Neural progenitor cell (in vitro differentiated cells): ENCODE results near the gene RALGAPB. TPM values are rescaled to one million over a fixed set of nuclear protein-coding genes. Genes with fewer than 3 reads are reported as not detected.

Source experiments
- DNase-seq: peaks from one replicate; pipeline ENCODE4 v3.0.0-alpha.2; 2016; ENCODE audit warnings: low spot score
- H2AFZ ChIP-seq: fragments of 200-600 bp; sonication (generic); replicated peaks from 2 replicates; pipeline ENCODE4 v1.6.1; 2016; ENCODE audit warnings: antibody characterized with exemption
- H3F3A ChIP-seq: fragments of 200-600 bp; sonication (generic); 2 replicates; pipeline ENCODE4 v1.6.1; 2016; ENCODE audit warnings: antibody characterized with exemption, low read depth
- H3K27ac ChIP-seq: fragments of 200-600 bp; sonication (generic); 2 replicates; pipeline ENCODE4 v1.5.1; 2016; ENCODE audit warnings: mild to moderate bottlenecking
- H3K27me3 ChIP-seq: fragments of 200-600 bp; sonication (generic); 2 replicates; pipeline ENCODE4 v1.6.1; 2016; ENCODE audit warnings: mild to moderate bottlenecking, moderate library complexity
- H3K36me3 ChIP-seq: fragments of 200-600 bp; sonication (generic); 2 replicates; pipeline ENCODE4 v1.5.1; 2016
- H3K4me1 ChIP-seq: fragments of 200-600 bp; sonication (generic); 2 replicates; pipeline ENCODE4 v1.6.1; 2016; ENCODE audit warnings: mixed run types
- H3K4me2 ChIP-seq: fragments of 200-600 bp; sonication (generic); 2 replicates; pipeline ENCODE4 v1.6.1; 2016
- H3K4me3 ChIP-seq: fragments of 200-600 bp; sonication (generic); 2 replicates; pipeline ENCODE4 v1.5.1; 2016
- H3K79me2 ChIP-seq: fragments of 200-600 bp; sonication (generic); 2 replicates; pipeline ENCODE4 v1.6.1; 2016; ENCODE audit warnings: low read depth
- H3K9ac ChIP-seq: fragments of 200-600 bp; sonication (generic); 2 replicates; pipeline ENCODE4 v1.6.1; 2016
- H3K9me3 ChIP-seq: fragments of 200-600 bp; sonication (generic); 2 replicates; pipeline ENCODE4 v1.5.1; 2016; ENCODE audit warnings: low read depth
- H4K20me1 ChIP-seq: fragments of 200-600 bp; sonication (generic); 2 replicates; pipeline ENCODE4 v1.6.1; 2016; ENCODE audit warnings: low read depth
- H3K27ac Mint-ChIP-seq: 3 replicates; pipeline ENCODE4 v1.8.0; 2021; ENCODE audit warnings: mixed read lengths
- H3K27me3 Mint-ChIP-seq: 2 replicates; pipeline ENCODE4 v1.8.0; 2022; ENCODE audit warnings: low read depth, mild to moderate bottlenecking, inconsistent platforms, moderate library complexity, mixed read lengths; ENCODE audit not compliant: insufficient read depth
- H3K36me3 Mint-ChIP-seq: 3 replicates; pipeline ENCODE4 v1.8.0; 2021; ENCODE audit warnings: mixed read lengths
- H3K4me1 Mint-ChIP-seq: 3 replicates; pipeline ENCODE4 v1.8.0; 2021; ENCODE audit warnings: mixed read lengths
- H3K4me3 Mint-ChIP-seq: 3 replicates; pipeline ENCODE4 v1.8.0; 2021; ENCODE audit warnings: mild to moderate bottlenecking, moderate library complexity, mixed read lengths
- H3K9me3 Mint-ChIP-seq: 3 replicates; pipeline ENCODE4 v1.8.0; 2020; ENCODE audit warnings: mixed read lengths
- CTCF ChIP-seq: fragments of 200-600 bp; sonication (generic); IDR thresholded peaks from 2 replicates; pipeline ENCODE4 v1.5.1; 2017; ENCODE audit warnings: antibody characterized with exemption, mild to moderate bottlenecking
- EZH2 ChIP-seq: fragments of 200-600 bp; sonication (generic); IDR thresholded peaks from 2 replicates; pipeline ENCODE4 v1.6.1; 2017; ENCODE audit warnings: antibody characterized with exemption, mild to moderate bottlenecking, moderate library complexity
- EZH2phosphoT487 ChIP-seq: fragments of 200-600 bp; sonication (generic); IDR thresholded peaks from 2 replicates; pipeline ENCODE4 v1.6.1; 2017; ENCODE audit warnings: antibody characterized with exemption
- total RNA-seq: library from RNA; depleted of rRNA; stranded (reverse); fragments of >200 nt; gene quantifications from 2 replicates; pipeline ENCODE4 v1.2.3, GENCODE V29; 2015; ENCODE audit warnings: low replicate concordance

Gene RALGAPB
- total RNA-seq, 1 donor from 2014 or later, result 39.1 TPM

DNA sequence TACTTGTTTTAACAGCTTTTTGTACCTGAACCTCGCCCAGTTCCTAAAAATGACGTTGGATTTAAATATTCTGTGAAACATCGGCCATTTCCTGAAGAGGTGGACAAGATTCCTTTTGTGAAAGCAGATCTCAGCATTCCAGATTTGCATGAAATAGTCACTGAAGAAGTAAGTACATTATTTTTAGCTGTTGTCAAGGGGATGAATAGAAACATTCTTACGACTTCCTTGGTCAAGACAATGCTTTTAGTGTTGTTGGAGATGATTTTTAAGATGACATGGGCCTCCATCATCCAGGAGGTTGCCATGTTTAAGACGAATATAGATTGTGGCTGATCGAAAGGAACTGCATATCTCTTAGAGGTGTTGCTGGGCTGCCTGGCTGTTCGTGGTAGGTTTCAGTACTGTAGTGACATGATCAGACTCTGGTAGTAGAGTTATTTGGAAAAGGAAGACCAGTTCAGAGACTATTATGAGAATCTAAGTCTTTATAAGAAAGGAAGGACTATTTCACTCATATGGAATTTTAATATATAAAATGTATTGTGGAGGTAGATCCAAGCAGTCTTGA is 78.5 kb downstream of the RALGAPB start:
- H3K4me1 Mint-ChIP-seq, result no peaks in the 10 kb centered on the region
- H3K27ac ChIP-seq, result no peak overlapping the region
- H3K4me1 ChIP-seq, result no peaks in the 10 kb centered on the region
- no peak overlapping the region for H2AFZ ChIP-seq
- no peaks in the 10 kb centered on the region for H3K27me3 ChIP-seq
- H3K9me3 ChIP-seq, result no peaks in the 10 kb centered on the region
- no peak overlapping the region for H3K9ac ChIP-seq
- peaks cover 19% of the 10 kb centered on the region for H3K36me3 ChIP-seq
- H3K4me3 Mint-ChIP-seq, result no peak overlapping the region
- H3K27ac Mint-ChIP-seq, result no peak overlapping the region
- H3F3A ChIP-seq, result no peaks in the 10 kb centered on the region
- H3K79me2 ChIP-seq, result no peaks in the 10 kb centered on the region
- TF ChIP-seq EZH2phosphoT487 (no peak), CTCF (no peak), EZH2 (no peak)
- no peak for DNase-seq
- peaks cover 10% of the 10 kb centered on the region for H3K36me3 Mint-ChIP-seq
- H3K9me3 Mint-ChIP-seq, result no peaks in the 10 kb centered on the region
- no peaks in the 10 kb centered on the region for H4K20me1 ChIP-seq
- H3K4me3 ChIP-seq, result no peak overlapping the region
- no peak overlapping the region for H3K4me2 ChIP-seq
- no peaks in the 10 kb centered on the region for H3K27me3 Mint-ChIP-seq

GRCh38 chr20:38554986-38555385 is 82.3 kb downstream of the RALGAPB start:
- H3K4me3 ChIP-seq, result no peak overlapping the region
- H3K4me1 ChIP-seq, result no peaks in the 10 kb centered on the region
- H3K36me3 ChIP-seq, result peaks cover 26% of the 10 kb centered on the region
- no peak overlapping the region for H3K4me2 ChIP-seq
- Mint-ChIP-seq H3K9me3 (no peaks in the 10 kb centered on the region), H3K4me1 (no peaks in the 10 kb centered on the region), H3K4me3 (no peak overlapping the region), H3K36me3 (peaks cover 26% of the 10 kb centered on the region), H3K27ac (no peak overlapping the region), H3K27me3 (no peaks in the 10 kb centered on the region)
- no peaks in the 10 kb centered on the region for H3K27me3 ChIP-seq
- no peaks in the 10 kb centered on the region for H3K79me2 ChIP-seq
- no peak overlapping the region for H3K27ac ChIP-seq
- no peaks in the 10 kb centered on the region for H4K20me1 ChIP-seq
- H2AFZ ChIP-seq, result no peak overlapping the region
- H3K9ac ChIP-seq, result no peak overlapping the region
- H3F3A ChIP-seq, result no peaks in the 10 kb centered on the region
- TF ChIP-seq CTCF, result no peak
- TF ChIP-seq EZH2, result no peak
- no peak for TF ChIP-seq EZH2phosphoT487
- DNase-seq, result no peak
- H3K9me3 ChIP-seq, result no peaks in the 10 kb centered on the region

GRCh38 chr20:38555395-38555794 is 82.8 kb downstream of the RALGAPB start:
- no peak for DNase-seq

More at GRCh38 chr20:38555395-38555794, 82.8 kb downstream of the RALGAPB start:
- Histone ChIP-seq H4K20me1 (no peaks in the 10 kb centered on the region), H3K9me3 (no peaks in the 10 kb centered on the region), H3K9ac (no peak overlapping the region), H3F3A (no peaks in the 10 kb centered on the region), H3K79me2 (no peaks in the 10 kb centered on the region), H2AFZ (no peak overlapping the region), H3K4me3 (no peak overlapping the region), H3K4me1 (no peaks in the 10 kb centered on the region), H3K27me3 (no peaks in the 10 kb centered on the region), H3K4me2 (no peak overlapping the region), H3K36me3 (peaks cover 26% of the 10 kb centered on the region), H3K27ac (no peak overlapping the region)
- Mint-ChIP-seq H3K27ac (no peak overlapping the region), H3K9me3 (no peaks in the 10 kb centered on the region), H3K4me1 (no peaks in the 10 kb centered on the region), H3K27me3 (no peaks in the 10 kb centered on the region), H3K36me3 (peaks cover 29% of the 10 kb centered on the region), H3K4me3 (no peak overlapping the region)
- no peak for TF ChIP-seq EZH2
- TF ChIP-seq EZH2phosphoT487, result no peak
- TF ChIP-seq CTCF, result no peak
